ENCODE data around the gene C11orf98. TPM values are rescaled to one million over a fixed set of nuclear protein-coding genes. Genes with fewer than 3 reads are reported as not detected.
"Not testable (repeated sequence)": the region's sequence is repeated elsewhere in the genome, so short reads cannot be mapped to it uniquely, and the experiment has no call there.

Gene C11orf98
- total RNA-seq, 3 donors from 2014 or later, result 174 to 212 (median 206) TPM

GRCh38 chr11:62621027-62621566 is 43.9 kb downstream of the C11orf98 start:
- Mint-ChIP-seq H3K36me3 (ENCODE audit: insufficient read depth) (peaks cover 23% of the 10 kb centered on the region), H3K9me3 (no peaks in the 10 kb centered on the region), H3K27me3 (ENCODE audit: low read depth) (no peaks in the 10 kb centered on the region), H3K4me1 (ENCODE audit: low read depth) (peaks cover 25% of the 10 kb centered on the region), H3K4me3 (peak overlapping the region; percentile 96)
- no peak for ATAC-seq
- no peak for DNase-seq

- not testable (repeated sequence) for ATAC-seq
These were observed 48.1 kb downstream of the C11orf98 start for GRCh38 chr11:62616957-62617356.

GRCh38 chr11:62615521-62615920 is 49.5 kb downstream of the C11orf98 start:
- peaks cover 41% of the 10 kb centered on the region for H3K4me1 Mint-ChIP-seq (ENCODE audit: low read depth)
- H3K27me3 Mint-ChIP-seq (ENCODE audit: low read depth), result no peaks in the 10 kb centered on the region
- ATAC-seq (no peak), DNase-seq (no peak)
- no peaks in the 10 kb centered on the region for H3K9me3 Mint-ChIP-seq
- H3K36me3 Mint-ChIP-seq (ENCODE audit: insufficient read depth), result peaks cover 13% of the 10 kb centered on the region
- H3K4me3 Mint-ChIP-seq, result no peak overlapping the region

More at GRCh38 chr11:62616957-62617356, 48.1 kb downstream of the C11orf98 start:
- H3K27me3 Mint-ChIP-seq (ENCODE audit: low read depth); H3K4me3 Mint-ChIP-seq; DNase-seq; H3K9me3 Mint-ChIP-seq: not testable (repeated sequence)
- peaks cover 18% of the 10 kb centered on the region for H3K36me3 Mint-ChIP-seq (ENCODE audit: insufficient read depth)
- peaks cover 38% of the 10 kb centered on the region for H3K4me1 Mint-ChIP-seq (ENCODE audit: low read depth)

- Mint-ChIP-seq H3K4me1 (ENCODE audit: low read depth) (peaks cover 39% of the 10 kb centered on the region), H3K4me3 (peak overlapping the region; percentile 40), H3K36me3 (ENCODE audit: insufficient read depth) (peaks cover 12% of the 10 kb centered on the region), H3K27me3 (ENCODE audit: low read depth) (no peaks in the 10 kb centered on the region), H3K9me3 (no peaks in the 10 kb centered on the region)
- DNase-seq, result peak; percentile 28
- peak; percentile 16 to 32 for ATAC-seq
These were observed 50.7 kb downstream of the C11orf98 start for GRCh38 chr11:62614275-62614674.

GRCh38 chr11:62613291-62613778 is 51.7 kb downstream of the C11orf98 start:
- ATAC-seq, result no peak
- H3K9me3 Mint-ChIP-seq, result no peaks in the 10 kb centered on the region
- H3K4me1 Mint-ChIP-seq (ENCODE audit: low read depth), result peaks cover 42% of the 10 kb centered on the region
- DNase-seq, result no peak
- H3K36me3 Mint-ChIP-seq (ENCODE audit: insufficient read depth), result peaks cover 8% of the 10 kb centered on the region
- no peaks in the 10 kb centered on the region for H3K27me3 Mint-ChIP-seq (ENCODE audit: low read depth)
- peak overlapping the region; percentile 65 for H3K4me3 Mint-ChIP-seq

Other genes starting within 250 kb of the C11orf98 start
- gene SCGB1A1, start 246.2 kb downstream of the C11orf98 start, total RNA-seq, result 1 to 10 TPM in 1 of 3 donors, under 1 TPM in 2; 0.61 to 1.1 (median 0.87) TPM
- 10 to 100 TPM; 12.3 to 22.7 (median 13.3) TPM for gene AHNAK, start 118.4 kb downstream of the C11orf98 start, total RNA-seq
- gene EEF1G, start 91.3 kb downstream of the C11orf98 start, total RNA-seq, result 1,000 to 10,000 TPM; 1,775 to 1,880 (median 1,879) TPM
- gene TUT1, start 73.7 kb downstream of the C11orf98 start, total RNA-seq, result 10 to 100 TPM; 39.4 to 46.1 (median 41.6) TPM
- gene MTA2, start 63.3 kb downstream of the C11orf98 start, total RNA-seq, result 100 to 1,000 TPM; 217 to 224 (median 220) TPM
- 100 to 1,000 TPM; 145 to 160 (median 155) TPM for gene EML3, start 52.4 kb downstream of the C11orf98 start, total RNA-seq
- 1 to 10 TPM; 5.8 to 6.6 (median 5.8) TPM for gene ROM1, start 52.0 kb downstream of the C11orf98 start, total RNA-seq
- 10 to 100 TPM; 58.2 to 66.2 (median 59.7) TPM for gene B3GAT3, start 43.2 kb downstream of the C11orf98 start, total RNA-seq
- gene GANAB, start 18.6 kb downstream of the C11orf98 start, total RNA-seq, result 100 to 1,000 TPM; 173 to 204 (median 194) TPM
- gene INTS5, start 11.9 kb downstream of the C11orf98 start, total RNA-seq, result 10 to 100 TPM; 43.5 to 50.0 (median 48.0) TPM
- gene CSKMT, start 102 bp upstream of the C11orf98 start, total RNA-seq, result 10 to 100 TPM; 54.6 to 73.1 (median 73.0) TPM
- gene UQCC3, start 6.5 kb upstream of the C11orf98 start, total RNA-seq, result 10 to 100 TPM in 2 of 3 donors, 1 to 10 TPM in 1; 9.4 to 14.6 (median 10.6) TPM
- gene LBHD1, start 7.1 kb upstream of the C11orf98 start, total RNA-seq, result 10 to 100 TPM; 17.0 to 22.2 (median 19.2) TPM
- 100 to 1,000 TPM; 151 to 174 (median 157) TPM for gene UBXN1, start 13.9 kb upstream of the C11orf98 start, total RNA-seq
- under 1 TPM; 0.21 to 0.33 (median 0.30) TPM for gene LRRN4CL, start 24.3 kb upstream of the C11orf98 start, total RNA-seq
- gene BSCL2, start 42.2 kb upstream of the C11orf98 start, total RNA-seq, result 10 to 100 TPM; 23.6 to 29.6 (median 26.9) TPM
- gene GNG3, start 42.5 kb upstream of the C11orf98 start, total RNA-seq, result not detected
- 10 to 100 TPM; 45.3 to 49.4 (median 47.9) TPM for gene HNRNPUL2, start 62.2 kb upstream of the C11orf98 start, total RNA-seq
- 10 to 100 TPM; 20.2 to 22.9 (median 20.9) TPM for gene TTC9C, start 63.3 kb upstream of the C11orf98 start, total RNA-seq
- 1 to 10 TPM; 5.7 to 6.9 (median 6.5) TPM for gene ZBTB3, start 89.0 kb upstream of the C11orf98 start, total RNA-seq
- 100 to 1,000 TPM; 143 to 145 (median 144) TPM for gene POLR2G, start 96.4 kb upstream of the C11orf98 start, total RNA-seq
- 10 to 100 TPM; 27.2 to 34.3 (median 29.1) TPM for gene TAF6L, start 106.2 kb upstream of the C11orf98 start, total RNA-seq
- gene TMEM179B, start 122.2 kb upstream of the C11orf98 start, total RNA-seq, result 10 to 100 TPM; 26.8 to 35.4 (median 31.6) TPM
- 10 to 100 TPM in 2 of 3 donors, 1 to 10 TPM in 1; 9.4 to 12.1 (median 11.6) TPM for gene TMEM223, start 126.8 kb upstream of the C11orf98 start, total RNA-seq
- gene NXF1, start 140.2 kb upstream of the C11orf98 start, total RNA-seq, result 100 to 1,000 TPM; 138 to 180 (median 158) TPM
- 10 to 100 TPM; 22.3 to 31.6 (median 28.4) TPM for gene STX5, start 166.8 kb upstream of the C11orf98 start, total RNA-seq
- gene TEX54, start 167.6 kb upstream of the C11orf98 start, total RNA-seq, result under 1 TPM; 0.63 to 0.92 (median 0.89) TPM
- gene WDR74, start 174.4 kb upstream of the C11orf98 start, total RNA-seq, result 100 to 1,000 TPM; 228 to 254 (median 235) TPM
- 100 to 1,000 TPM; 580 to 683 (median 586) TPM for gene SLC3A2, start 215.7 kb upstream of the C11orf98 start, total RNA-seq

Data from activated T-cell treated with anti-CD3 and anti-CD28 coated beads, Interleukin-2, amount 50 U/mL, for 4 hours (primary cell).